ENCODE measurements around the gene WFDC6. TPM values are rescaled to one million over a fixed set of nuclear protein-coding genes. Genes with fewer than 3 reads are reported as not detected.

The WFDC6 gene
- total and polyA plus RNA-seq, 9 donors = not detected

- DNase-seq = no peak
- TF ChIP-seq CTCF (IDR thresholded peaks at IDR 0.05) (no peak), POLR2A (IDR thresholded peaks at IDR 0.05) (no peak), EP300 (IDR thresholded peaks at IDR 0.05) (no peak)
- intact Hi-C loops (cut with DNase I) = no loop called here
These were observed 9.1 kb upstream of the WFDC6 start for GRCh38 chr20:45548410-45548809.

GRCh38 chr20:45547206-45547770, 8.0 kb upstream of the WFDC6 start, which contains the start of gene EPPIN:
Gene EPPIN (minus strand): TSS chr20:45547401. CDS start chr20:45547357, 44 bp downstream.
- no peaks in the 10 kb centered on the region for H3K27me3 ChIP-seq
- H3K4me1 ChIP-seq (ENCODE audit: insufficient read depth) = no peaks in the 10 kb centered on the region
- intact Hi-C loops (cut with DNase I) = no loop called here
- no peak within 1 kb of the TSS for H3K4me3 ChIP-seq
- no peak within 1 kb of the TSS for H3K27ac ChIP-seq
- TF ChIP-seq EP300 (IDR thresholded peaks at IDR 0.05) (no peak), CTCF (IDR thresholded peaks at IDR 0.05) (no peak), POLR2A (IDR thresholded peaks at IDR 0.05) (no peak)
- H3K36me3 ChIP-seq = no peaks in the 10 kb centered on the region
- 69 to 81% (median 70%) methylated on average over 6 of the region's 6 CpGs for WGBS, 3 donors
- DNase-seq = no peak
- H3K9me3 ChIP-seq = no peaks in the 10 kb centered on the region

More at GRCh38 chr20:45548410-45548809, 9.1 kb upstream of the WFDC6 start:
- Histone ChIP-seq H3K4me1 (ENCODE audit: insufficient read depth) (no peaks in the 10 kb centered on the region), H3K36me3 (no peaks in the 10 kb centered on the region), H3K27ac (no peak overlapping the region), H3K4me3 (no peak overlapping the region), H3K27me3 (no peaks in the 10 kb centered on the region), H3K9me3 (no peaks in the 10 kb centered on the region)
- 79 to 90% (median 89%) methylated on average over 7 of the region's 7 CpGs for WGBS, 3 donors

- no peaks in the 10 kb centered on the region for H3K4me1 ChIP-seq (ENCODE audit: insufficient read depth)
- intact Hi-C loops (cut with DNase I) = no loop called here
- WGBS, 3 donors = 3 to 19% (median 17%) methylated on average over 5 of the region's 5 CpGs
- no peaks in the 10 kb centered on the region for H3K36me3 ChIP-seq
- H3K27me3 ChIP-seq = no peaks in the 10 kb centered on the region
- no peak overlapping the region for H3K4me3 ChIP-seq
- no peaks in the 10 kb centered on the region for H3K9me3 ChIP-seq
- H3K27ac ChIP-seq = no peak overlapping the region
- DNase-seq = no peak
- no peak for TF ChIP-seq POLR2A (IDR thresholded peaks at IDR 0.05)
- no peak for TF ChIP-seq CTCF (IDR thresholded peaks at IDR 0.05)
- no peak for TF ChIP-seq EP300 (IDR thresholded peaks at IDR 0.05)
These were observed 6.6 kb upstream of the WFDC6 start for GRCh38 chr20:45545754-45546453.

GRCh38 chr20:45545351-45545750, 6.1 kb upstream of the WFDC6 start:
- no peaks in the 10 kb centered on the region for H3K4me1 ChIP-seq (ENCODE audit: insufficient read depth)
- TF ChIP-seq POLR2A (IDR thresholded peaks at IDR 0.05) (no peak), EP300 (IDR thresholded peaks at IDR 0.05) (no peak), CTCF (IDR thresholded peaks at IDR 0.05) (no peak)
- 61 to 73% (median 61%) methylated on average over 3 of the region's 3 CpGs for WGBS, 3 donors
- intact Hi-C loops (cut with DNase I) = no loop called here
- H3K27me3 ChIP-seq = no peaks in the 10 kb centered on the region
- no peak overlapping the region for H3K4me3 ChIP-seq
- H3K27ac ChIP-seq = no peak overlapping the region
- H3K9me3 ChIP-seq = no peaks in the 10 kb centered on the region
- DNase-seq = no peak
- H3K36me3 ChIP-seq = no peaks in the 10 kb centered on the region

Measured in ovary (tissue), 9 donors.